ENCODE measurements around the gene KCNJ3. TPM values are rescaled to one million over a fixed set of nuclear protein-coding genes. Genes with fewer than 3 reads are reported as not detected.

The KCNJ3 gene
- total and polyA plus RNA-seq, 3 donors from 2014 or later, result 0.30 to 1.7 (median 0.71) TPM

GRCh38 chr2:154709215-154709614, 10.7 kb downstream of the KCNJ3 start:
- Histone ChIP-seq H3K36me3 (ENCODE audit: low read depth, missing control alignments) (no peaks in the 10 kb centered on the region), H3K27ac (no peak overlapping the region), H3K27me3 (no peaks in the 10 kb centered on the region), H3K4me3 (no peak overlapping the region), H3K9me3 (no peaks in the 10 kb centered on the region), H3K4me1 (no peaks in the 10 kb centered on the region)
- no peak for DNase-seq
- 42 to 60% methylated on average over 3 of the region's 3 CpGs for WGBS, 2 donors
- TF ChIP-seq CTCF (IDR thresholded peaks at IDR 0.05) (no peak), POLR2A (IDR thresholded peaks at IDR 0.05) (no peak)
- intact Hi-C loops (cut with DNase I; ENCODE audit: low total_unique reads), result no loop called here

- no peaks in the 10 kb centered on the region for H3K36me3 ChIP-seq (ENCODE audit: low read depth, missing control alignments)
- WGBS, 2 donors, result 79 to 81% methylated on average over 2 of the region's 2 CpGs
- intact Hi-C loops (cut with DNase I; ENCODE audit: low total_unique reads), result no loop called here
- H3K4me3 ChIP-seq, result no peak overlapping the region
- H3K27ac ChIP-seq, result no peak overlapping the region
- H3K9me3 ChIP-seq, result no peaks in the 10 kb centered on the region
- DNase-seq, result no peak
- TF ChIP-seq CTCF (IDR thresholded peaks at IDR 0.05) (no peak), POLR2A (IDR thresholded peaks at IDR 0.05) (no peak)
- H3K4me1 ChIP-seq, result no peaks in the 10 kb centered on the region
- no peaks in the 10 kb centered on the region for H3K27me3 ChIP-seq
Measured at GRCh38 chr2:154710078-154710477, 11.6 kb downstream of the KCNJ3 start.

GRCh38 chr2:154710685-154711084, 12.2 kb downstream of the KCNJ3 start:
- no peak for TF ChIP-seq POLR2A (IDR thresholded peaks at IDR 0.05)
- TF ChIP-seq CTCF (IDR thresholded peaks at IDR 0.05), result no peak
- intact Hi-C loops (cut with DNase I; ENCODE audit: low total_unique reads), result no loop called here
- WGBS, 2 donors, result 88 to 96% methylated on average over 2 of the region's 2 CpGs

GRCh38 chr2:154713675-154714074, 15.2 kb downstream of the KCNJ3 start:
- Histone ChIP-seq H3K36me3 (ENCODE audit: low read depth, missing control alignments) (no peaks in the 10 kb centered on the region), H3K27ac (no peak overlapping the region), H3K27me3 (no peaks in the 10 kb centered on the region), H3K4me3 (no peak overlapping the region), H3K4me1 (no peaks in the 10 kb centered on the region), H3K9me3 (no peaks in the 10 kb centered on the region)
- TF ChIP-seq CTCF (IDR thresholded peaks at IDR 0.05) (no peak), POLR2A (IDR thresholded peaks at IDR 0.05) (no peak)
- intact Hi-C loops (cut with DNase I; ENCODE audit: low total_unique reads), result no loop called here
- DNase-seq, result no peak

More at GRCh38 chr2:154710685-154711084, 12.2 kb downstream of the KCNJ3 start:
- Histone ChIP-seq H3K4me1 (no peaks in the 10 kb centered on the region), H3K4me3 (no peak overlapping the region), H3K9me3 (no peaks in the 10 kb centered on the region), H3K27me3 (no peaks in the 10 kb centered on the region), H3K36me3 (ENCODE audit: low read depth, missing control alignments) (no peaks in the 10 kb centered on the region), H3K27ac (no peak overlapping the region)
- DNase-seq, result no peak

GRCh38 chr2:154720651-154721050, 22.2 kb downstream of the KCNJ3 start:
- no peaks in the 10 kb centered on the region for H3K36me3 ChIP-seq (ENCODE audit: low read depth, missing control alignments)
- H3K27ac ChIP-seq, result no peak overlapping the region
- TF ChIP-seq POLR2A (IDR thresholded peaks at IDR 0.05) (no peak), CTCF (IDR thresholded peaks at IDR 0.05) (no peak)
- no peak for DNase-seq
- no peaks in the 10 kb centered on the region for H3K9me3 ChIP-seq
- 54 to 59% methylated on average over 2 of the region's 2 CpGs for WGBS, 2 donors
- intact Hi-C loops (cut with DNase I; ENCODE audit: low total_unique reads), result no loop called here
- no peak overlapping the region for H3K4me3 ChIP-seq
- H3K27me3 ChIP-seq, result no peaks in the 10 kb centered on the region
- H3K4me1 ChIP-seq, result no peaks in the 10 kb centered on the region
